HG03575 (cell line): ENCODE results near the gene PGAP6.
"Not testable (repeated sequence)": the region's sequence is repeated elsewhere in the genome, so short reads cannot be mapped to it uniquely, and the experiment has no call there.

Source experiments
- ATAC-seq: cut with Tn5 transposase; IDR thresholded peaks from one replicate; pipeline ENCODE4 v1.9.1; 2021; ENCODE audit not compliant: unreplicated experiment, insufficient number of reproducible peaks, low FRiP score; ENCODE audit errors: extremely low read depth

The PGAP6 gene

DNA sequence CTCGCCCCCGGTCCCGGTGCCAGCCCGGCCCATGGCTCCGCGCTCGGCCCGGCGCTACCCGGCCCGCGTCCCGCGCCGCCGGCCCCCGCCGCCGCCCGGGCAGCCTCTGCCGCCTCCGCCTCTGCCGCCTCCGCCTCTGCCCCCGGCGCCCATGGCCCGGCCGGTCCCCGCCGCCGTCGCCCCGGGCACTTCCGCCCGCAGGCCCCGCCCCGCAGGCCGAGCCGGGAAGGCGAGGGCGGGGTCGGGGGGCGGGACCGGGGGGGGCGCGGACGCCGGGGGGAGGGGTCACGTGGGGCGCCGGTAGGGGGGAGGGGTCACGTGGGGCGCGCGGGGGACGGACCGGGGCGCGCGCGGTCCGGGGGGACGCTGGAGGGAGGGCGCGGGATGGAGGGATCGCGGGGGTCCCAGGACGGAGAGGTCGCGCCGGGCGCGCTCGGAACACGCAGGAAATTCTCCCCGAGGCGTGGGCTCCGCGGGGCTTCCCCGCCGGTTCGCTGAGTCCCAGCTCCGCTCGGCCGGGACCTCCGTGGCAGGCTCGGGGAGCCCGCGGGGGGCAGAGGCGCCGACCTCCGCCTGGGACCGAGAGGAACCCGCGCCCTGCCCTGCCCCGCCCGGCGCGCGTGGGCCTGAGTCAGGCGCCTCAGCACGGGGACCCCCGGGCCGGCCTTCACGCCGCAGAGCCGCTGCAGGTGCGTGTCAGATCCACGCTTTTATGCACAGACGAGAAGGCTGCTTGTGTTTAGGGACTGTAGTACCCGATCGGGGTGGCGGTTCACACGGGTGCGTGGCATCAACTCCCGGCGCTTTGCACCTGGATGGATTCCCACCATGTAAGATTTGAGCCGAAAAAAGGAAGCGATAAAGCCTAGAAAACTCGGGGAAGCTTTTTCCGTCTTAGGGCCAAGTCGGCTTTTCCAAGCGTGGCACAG, at the start of gene PGAP6:
Gene PGAP6 (minus strand): TSS at position 190 of the 929 bp plus-strand sequence. CDS start 157 bp downstream, at position 33.
- no peak for ATAC-seq

DNA sequence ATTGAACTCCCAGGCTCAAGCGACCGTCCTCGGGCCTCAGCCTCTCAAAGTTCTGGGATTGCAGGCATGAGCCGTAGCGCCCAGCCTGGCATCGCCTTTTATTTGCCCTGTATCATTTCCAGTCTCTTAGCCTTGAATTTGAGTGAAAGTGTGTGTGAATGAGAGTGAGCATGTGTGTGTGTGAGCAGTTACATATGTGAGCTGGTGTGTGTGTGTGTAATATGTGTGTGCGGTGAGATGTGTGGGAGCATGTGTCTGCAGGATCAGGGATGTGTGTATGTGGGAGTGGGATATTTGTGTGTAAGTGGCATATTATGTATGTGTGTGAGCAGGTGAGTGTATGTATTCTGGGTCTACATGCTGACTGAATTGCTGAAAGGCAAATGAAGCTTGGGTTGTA, 49.1 kb upstream of the PGAP6 start:
- no peak for ATAC-seq

DNA sequence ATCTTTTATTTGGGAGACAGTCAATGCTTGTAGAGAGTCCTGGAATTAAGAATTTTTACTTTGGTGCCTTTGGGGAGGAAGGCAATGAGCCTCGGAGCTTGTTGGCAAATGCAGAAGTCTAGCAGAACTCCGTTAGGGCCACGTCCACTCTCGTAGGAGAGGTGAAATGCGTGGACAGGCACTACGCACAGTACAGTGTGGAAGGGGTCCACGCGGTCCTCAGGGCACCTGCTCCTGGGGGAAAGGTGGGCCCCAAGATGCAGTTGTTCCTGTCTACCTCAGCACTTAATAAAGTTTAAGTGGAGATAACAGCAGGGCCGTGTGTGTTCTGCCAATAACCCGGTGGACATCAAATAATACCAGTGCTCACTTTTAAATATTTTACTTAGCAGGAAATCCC, 45.5 kb upstream of the PGAP6 start:
- no peak for ATAC-seq

DNA sequence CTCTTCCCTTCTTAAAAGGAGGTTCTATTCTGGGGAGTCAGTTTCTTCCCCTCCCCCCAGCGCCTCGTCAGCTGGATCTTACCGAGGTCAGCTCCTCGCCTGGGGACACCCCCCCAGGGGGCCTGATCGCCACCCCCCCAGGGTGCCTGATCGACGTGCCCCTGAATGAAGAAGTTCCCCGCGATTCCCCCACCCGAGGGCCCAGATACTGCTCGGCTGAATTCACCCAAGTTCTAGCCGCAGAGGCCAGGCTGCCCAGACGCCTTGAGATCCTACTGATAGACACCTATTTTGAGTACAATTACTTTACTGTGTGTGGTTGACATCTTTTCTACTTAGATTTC, 45.1 kb upstream of the PGAP6 start:
- ATAC-seq, result no peak

DNA sequence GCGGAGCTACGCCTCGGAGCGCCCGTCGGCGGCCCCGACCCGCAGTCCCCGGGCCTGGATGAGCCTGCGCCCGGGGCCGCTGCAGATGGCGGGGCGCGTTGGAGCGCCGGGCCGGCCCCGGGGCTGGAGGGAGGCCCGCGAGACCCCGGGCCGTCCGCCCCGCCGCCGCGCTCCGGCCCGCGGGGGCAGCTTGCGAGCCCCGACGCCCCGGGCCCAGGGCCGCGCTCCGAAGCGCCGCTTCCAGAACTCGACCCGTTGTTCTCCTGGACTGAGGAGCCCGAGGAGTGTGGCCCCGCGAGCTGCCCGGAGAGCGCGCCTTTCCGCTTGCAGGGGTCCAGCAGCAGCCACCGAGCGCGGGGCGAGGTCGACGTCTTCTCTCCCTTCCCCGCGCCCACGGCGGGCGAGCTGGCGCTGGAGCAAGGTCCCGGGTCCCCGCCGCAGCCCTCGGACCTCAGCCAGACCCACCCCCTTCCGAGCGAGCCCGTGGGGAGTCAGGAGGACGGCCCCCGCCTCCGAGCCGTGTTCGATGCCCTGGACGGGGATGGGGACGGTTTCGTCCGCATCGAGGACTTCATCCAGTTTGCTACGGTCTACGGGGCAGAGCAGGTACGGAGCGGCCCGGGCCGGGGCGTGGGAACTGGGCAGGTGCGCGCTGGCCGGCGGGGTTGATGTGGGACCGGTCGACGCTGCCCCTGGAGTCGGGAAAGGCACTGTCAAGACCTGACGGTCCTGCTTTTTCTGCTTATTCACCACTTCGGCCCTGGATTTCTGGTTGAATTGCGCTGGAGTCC, 44.5 kb upstream of the PGAP6 start:
- ATAC-seq, result no peak

DNA sequence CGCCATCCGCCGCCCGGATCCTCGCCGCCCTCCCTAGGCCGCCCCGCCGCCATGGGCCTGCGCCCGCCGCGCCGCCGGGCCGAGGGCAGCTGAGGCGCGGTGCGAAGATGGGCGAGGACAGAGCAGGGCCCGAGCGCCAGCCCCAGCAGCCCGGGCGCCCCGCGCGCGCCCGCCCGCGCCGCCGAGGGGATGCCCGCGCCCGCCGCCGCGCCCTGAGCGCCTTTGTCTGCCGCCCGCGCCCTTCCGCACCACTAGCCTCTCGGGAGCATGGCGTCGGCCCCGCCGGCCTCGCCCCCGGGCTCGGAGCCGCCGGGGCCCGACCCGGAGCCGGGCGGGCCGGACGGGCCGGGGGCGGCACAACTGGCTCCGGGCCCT, 43.9 kb upstream of the PGAP6 start:
- no peak for ATAC-seq

DNA sequence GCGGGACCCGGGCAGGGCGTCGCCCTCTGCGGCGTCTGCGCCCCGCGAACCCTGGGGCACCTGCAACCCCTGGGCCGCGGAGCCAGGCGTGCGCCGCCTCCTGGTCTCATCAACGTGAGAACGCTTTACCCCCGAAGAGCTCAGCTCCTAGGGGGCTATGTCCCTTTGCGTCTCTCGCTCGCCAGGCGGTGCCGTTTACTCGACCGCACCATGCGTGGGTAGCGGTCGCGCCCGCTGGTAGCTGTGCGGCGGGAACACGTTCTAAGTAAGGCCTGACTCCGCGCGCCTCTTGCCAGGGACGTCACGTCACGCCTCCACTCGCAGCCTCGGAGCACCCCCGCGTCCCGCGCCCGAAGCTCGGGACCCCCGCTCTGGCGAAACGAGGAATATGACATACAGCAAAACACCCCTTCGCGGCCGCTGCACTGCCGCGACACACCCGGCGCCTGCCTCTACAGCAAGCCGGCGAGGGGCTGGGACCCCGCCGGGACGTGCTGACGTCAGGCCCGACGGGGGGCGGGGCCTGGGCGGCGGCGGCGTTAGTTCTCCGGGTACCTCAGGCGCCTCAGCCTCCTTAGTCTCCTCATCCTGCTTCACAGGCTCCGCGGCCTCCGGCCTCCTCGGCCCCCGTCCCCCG, 43.4 kb upstream of the PGAP6 start, which contains the start of gene RAB11FIP3:
Gene RAB11FIP3 (plus strand): TSS at position 568 of the 637 bp plus-strand sequence. CDS start 358 bp downstream, outside the sequence.
- ATAC-seq, result no peak

DNA sequence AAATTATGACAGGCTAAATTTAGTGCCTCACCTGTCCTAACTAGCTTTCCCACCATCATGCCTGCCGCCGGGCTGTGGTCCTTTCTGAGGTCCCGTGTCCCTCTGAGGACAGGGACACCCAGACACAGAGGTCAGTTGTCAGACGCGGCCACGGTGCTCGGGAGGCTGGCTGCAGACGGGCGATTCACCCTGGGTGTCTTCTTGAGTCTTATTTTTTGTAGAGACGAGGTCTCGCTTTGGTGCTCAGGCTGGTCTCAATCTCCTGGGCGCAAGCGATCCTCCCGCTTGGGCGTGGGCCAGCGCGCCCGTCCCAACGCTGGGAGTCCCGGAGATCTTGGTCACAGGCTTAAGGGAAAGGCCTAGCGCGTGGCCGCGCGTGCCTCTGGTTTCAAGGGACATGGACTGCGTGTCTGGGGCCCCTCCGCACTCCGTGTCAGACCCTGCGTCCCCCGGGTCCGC, 42.9 kb upstream of the PGAP6 start:
- ATAC-seq, result no peak

DNA sequence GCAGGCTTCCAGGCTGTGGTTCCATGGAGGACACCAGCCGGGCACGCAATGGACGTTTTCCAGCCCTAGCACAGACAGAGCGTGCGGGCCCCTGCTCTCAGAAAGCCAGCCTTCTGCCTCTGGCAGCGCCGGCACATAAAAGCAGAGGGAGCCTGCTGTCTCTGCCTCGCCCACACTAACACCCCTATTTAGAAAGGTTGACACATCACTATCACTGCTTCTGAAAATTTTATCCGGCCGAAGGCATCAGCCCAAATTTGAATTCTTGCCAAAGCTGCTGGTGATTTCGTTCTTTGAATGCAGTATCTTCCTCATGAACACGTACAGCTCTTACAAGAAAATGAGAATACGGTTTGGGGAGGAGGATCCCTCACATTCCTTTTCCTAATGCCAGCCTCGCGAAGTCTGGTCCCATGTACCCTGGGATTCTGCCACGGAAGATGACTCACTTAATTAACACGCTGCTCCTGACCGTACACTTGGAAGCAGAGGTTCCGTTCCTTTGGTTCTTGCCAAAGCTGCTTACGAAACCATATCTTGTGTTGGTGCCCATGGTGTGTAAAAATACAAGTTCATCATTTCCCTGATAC, 42.4 kb upstream of the PGAP6 start:
- ATAC-seq, result no peak

DNA sequence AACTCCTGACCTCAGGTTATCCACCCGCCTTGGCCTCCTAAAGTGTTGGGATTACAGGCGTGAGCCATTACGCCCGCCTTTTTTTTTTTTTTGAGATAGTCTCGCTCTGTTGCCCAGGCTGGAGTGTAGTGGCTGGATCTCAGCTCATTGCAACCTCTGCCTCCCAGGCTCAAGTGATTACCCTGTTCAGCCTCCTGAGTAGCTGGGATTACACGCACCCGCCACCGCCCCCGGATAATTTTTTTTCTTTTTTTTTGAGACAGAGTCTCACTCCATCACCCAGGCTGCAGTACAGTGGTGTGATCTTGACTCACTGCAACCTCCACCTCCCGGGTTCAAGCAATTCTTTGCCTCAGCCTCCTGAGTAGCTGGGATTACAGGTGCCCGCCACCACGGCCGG, 40.4 kb upstream of the PGAP6 start:
- ATAC-seq, result not testable (repeated sequence)

DNA sequence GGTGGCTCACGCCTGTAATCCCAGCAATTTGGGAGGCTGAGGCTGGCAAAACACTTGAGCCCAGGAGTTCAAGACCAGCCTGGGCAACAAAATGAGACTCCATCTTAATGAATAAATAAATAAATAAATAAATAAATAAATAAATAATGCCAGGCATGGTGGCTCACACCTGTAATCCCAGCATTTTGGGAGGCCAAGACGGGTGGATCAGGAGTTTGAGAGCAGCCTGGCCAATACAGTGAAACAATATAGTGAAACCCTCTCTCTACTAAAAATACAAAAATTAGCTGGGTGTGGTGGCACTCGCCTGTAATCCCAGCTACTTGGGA, 33.4 kb upstream of the PGAP6 start:
- ATAC-seq, result not testable (repeated sequence)

DNA sequence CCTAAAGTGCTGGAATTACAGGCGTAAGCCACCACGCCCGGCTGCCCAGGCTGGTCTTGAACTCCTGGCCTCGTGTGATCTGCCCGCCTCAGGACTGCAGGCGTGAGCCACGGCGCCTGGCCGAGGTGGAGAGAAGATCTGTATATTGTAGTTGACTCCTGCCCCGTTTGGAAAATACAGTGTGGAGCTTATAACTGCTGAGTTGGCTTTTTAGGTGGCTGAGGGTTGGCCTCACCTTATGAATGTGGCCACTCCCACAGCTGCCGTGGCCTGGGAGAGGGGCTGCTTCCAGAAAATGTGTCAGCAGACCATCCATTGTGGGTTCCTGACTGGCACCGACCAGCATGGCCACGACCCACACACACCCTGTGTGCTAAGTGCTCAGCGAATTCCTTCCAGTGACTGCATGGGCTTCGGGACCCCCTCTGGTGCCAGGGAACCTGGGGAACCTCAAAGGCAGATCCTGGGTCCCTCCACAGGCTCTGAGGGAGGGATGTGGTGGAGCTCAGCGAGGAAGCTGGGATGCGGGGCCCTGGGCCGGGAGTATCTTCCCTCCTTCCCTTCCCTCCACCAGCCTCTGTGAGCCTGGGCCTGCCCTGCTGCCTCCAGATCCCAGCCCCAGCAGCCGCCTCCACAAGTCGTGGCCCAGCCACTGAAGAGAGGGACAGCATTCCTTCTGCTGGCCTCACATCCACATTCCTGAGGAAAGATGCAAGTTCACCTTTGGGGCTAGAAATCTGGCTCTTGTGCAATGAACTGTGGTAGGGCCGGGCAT, 32.8 kb upstream of the PGAP6 start:
- ATAC-seq, result no peak

DNA sequence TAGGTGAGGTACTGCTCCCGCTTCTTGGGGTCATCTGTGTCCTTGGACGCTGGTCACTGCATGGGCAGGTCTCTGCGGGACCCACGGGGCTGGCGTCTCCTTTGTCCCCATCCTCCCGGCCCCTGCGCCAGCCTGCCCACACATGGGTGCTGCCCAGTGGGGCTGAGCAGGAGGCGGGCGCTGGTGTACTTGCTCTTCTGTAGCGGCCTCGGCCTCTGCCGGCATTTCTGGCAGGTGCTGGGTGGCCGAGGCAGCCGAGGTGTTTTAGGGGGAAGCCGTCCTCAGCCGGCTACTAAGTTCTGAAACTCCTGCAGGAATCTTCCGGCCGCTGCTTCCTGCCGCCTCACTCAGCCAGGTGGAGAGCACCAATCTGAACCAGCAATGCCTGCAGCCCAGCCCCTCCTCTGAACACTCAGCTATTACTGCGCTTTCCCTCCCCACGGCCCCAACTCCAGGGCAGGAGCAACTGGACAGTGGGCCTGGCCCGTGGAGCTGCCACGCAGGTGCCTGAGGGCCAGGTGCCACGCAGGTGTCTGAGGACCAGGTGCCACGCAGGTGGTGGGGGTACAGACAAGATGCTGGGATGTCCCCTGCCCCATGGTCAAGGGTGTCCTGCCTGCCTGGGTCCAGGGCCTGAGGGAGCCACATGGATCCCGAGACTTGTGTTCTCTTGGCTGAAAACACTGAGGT, 29.9 kb upstream of the PGAP6 start:
- ATAC-seq, result no peak

DNA sequence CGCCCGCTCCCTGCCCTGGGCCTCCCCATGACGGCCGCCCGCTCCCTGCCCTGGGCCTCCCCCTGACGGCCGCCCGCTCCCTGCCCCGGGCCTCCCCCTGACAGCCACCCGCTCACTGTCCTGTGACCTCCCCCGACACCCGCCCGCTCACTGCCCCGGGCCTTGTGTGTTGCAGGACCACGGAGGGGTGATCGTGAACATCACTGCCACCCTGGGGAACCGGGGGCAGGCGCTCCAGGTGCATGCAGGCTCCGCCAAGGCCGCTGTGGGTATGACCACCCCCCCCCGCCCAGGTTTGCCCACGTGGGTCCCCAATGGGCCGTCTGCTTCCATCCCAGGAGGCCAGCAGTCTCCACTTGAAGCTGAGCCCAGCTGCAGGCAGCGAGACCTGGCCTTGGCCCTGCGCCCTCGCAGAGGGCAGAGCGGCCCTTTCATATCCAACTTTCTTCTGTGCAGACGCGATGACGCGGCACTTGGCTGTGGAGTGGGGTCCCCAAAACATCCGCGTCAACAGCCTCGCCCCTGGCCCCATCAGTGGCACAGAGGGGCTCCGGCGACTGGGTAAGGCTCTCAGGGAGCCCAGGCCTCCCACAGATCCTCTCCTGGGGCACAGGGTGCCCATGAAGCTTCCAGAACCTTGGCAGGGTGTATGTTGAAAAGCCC, 28.9 kb upstream of the PGAP6 start:
- ATAC-seq, result no peak

- ATAC-seq, result no peak
These were observed 25.5 kb upstream of the PGAP6 start for GRCh38 chr16:407253-407652.

GRCh38 chr16:405548-406506, 24.0 kb upstream of the PGAP6 start:
- ATAC-seq, result no peak
